ENCODE results near the gene PRSS12.
"Not testable (repeated sequence)": the region's sequence is repeated elsewhere in the genome, so short reads cannot be mapped to it uniquely, and the experiment has no call there.

The PRSS12 gene

DNA sequence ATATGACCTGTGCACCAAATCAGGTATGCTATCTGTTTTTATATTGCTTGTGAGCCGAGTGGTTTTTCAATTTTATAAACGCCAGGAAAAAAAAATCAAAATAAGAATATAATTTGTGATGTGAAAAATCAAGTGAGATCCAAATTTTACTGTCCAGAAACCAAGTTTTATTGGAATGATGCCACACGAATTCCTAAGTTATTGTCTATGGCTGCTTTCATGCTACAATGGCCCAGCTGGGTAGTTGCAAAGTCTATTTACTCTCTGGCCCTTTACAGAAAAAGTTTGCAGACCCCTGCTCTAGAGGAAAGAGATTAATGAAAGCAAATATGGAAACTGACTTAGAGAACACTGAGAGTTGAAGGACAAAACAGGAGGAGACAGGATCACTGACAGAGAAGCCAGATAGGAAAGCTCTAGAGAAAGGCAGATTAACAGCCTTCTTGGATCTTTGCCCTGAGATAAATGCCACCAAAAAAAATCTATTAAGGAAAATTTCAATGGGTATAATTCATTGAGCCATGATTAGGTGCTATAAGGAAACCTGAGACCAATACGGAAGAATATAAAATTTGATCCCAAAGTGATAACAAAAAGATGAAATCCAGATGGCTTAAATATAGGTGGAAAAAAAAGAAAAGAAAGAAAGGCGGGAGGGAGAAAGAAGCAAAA, 29.8 kb downstream of the PRSS12 start:
- no peak for DNase-seq

DNA sequence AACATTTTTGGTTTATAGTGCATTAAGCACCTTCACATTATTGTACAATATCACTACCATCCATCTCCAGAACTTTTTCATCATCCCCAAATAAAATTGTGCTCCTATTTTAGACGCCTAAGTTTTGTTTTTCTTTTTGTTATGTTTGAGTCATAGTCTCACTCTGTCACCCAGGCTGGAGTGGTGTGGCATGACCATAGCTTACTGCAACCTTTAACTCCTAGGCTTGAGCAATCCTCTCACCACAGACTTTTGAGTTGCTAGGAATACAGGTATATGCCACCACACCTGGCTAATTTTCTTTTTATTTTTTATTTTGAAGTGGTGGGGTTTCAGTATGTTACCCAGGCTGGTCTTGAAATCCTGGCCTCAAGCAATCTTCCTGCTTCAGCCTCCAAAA, 33.9 kb downstream of the PRSS12 start:
- no peak for DNase-seq

DNA sequence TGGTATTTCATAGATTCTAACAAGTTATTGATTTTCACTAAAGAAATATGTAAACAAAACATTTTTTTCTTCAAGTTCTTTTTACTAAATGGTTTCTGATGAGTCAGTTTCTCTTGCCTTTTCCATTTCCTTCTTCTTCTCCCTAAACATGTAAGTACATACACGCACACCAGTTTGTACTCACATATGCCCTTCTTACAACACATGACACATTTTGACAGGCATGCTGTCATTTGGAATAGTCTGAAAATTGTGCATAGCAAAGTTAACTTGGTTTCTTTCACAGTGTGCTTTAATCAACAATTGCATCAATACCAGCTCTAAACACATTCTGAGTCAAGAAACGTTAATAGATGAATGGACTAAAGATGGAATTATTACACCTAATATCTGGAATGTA, 35.1 kb downstream of the PRSS12 start:
- DNase-seq = no peak

DNA sequence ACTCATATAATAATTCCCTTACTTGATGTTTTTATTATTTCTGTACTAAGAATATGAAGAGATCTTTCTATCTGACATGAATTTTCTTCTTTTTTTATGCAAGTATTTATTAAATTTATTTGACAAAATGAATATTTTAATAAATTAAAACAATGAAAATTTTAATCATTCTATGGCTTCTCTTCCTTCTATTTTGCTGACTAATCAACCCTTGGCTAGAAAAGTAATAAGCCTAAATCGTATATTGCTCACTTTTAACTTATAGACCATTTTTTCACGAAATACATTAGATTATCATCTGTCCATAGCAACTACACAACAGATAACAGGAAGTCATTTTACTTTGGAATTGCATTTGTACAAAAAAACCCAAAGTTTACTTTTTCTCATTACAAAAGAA, 38.6 kb downstream of the PRSS12 start:
- DNase-seq = no peak

DNA sequence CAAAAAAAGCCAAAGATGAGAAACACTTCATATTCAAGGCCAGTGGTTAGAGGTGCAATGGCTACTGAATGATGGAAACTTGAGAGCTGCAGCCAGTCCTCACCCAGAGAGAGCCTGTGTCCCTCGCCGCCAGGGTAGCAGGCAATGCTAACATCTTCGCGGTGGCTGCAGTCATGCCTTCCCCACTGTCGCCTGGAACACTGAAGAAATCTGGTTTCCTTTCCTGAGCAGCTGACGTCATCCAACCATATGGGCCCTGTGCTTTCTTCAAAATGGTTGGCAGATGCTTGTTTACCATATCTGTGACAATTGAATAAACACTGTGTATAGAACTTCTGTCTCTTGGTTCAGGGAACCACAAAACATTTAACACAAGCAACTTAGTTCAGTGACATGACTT, 39.7 kb downstream of the PRSS12 start:
- peak; percentile 29 for DNase-seq

DNA sequence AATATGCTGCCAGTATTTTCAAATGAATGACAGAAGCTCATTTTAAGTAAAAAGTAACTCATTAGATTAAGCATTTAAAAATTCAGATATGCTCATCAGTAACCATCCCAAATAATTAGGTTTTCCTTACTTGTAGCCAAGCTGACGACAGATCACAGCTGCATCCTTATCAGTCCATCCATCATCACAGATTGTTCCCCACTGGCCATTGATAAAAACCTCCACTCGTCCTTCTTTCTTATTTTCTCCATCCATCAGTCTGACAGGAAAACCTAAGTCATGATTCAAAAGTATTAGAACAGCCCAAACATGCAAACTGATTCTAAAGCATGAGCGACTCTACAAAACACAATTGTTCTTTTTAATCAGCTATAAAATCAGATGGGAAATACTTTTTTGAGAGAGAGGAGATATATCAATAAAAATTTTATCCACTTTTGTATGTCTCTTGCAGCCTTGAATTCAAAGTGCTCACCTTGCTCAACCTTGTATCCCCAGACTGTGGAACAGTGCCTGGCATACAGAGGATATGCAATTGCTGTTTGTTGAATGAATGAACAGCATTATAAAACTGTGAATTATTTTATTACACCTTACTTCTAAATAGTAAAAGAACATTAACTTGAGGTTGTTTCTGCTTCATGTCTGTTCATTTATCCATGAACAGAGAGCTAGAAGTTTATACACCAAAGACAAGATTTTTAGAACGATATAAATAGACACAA, 44.3 kb downstream of the PRSS12 start:
- DNase-seq = no peak

DNA sequence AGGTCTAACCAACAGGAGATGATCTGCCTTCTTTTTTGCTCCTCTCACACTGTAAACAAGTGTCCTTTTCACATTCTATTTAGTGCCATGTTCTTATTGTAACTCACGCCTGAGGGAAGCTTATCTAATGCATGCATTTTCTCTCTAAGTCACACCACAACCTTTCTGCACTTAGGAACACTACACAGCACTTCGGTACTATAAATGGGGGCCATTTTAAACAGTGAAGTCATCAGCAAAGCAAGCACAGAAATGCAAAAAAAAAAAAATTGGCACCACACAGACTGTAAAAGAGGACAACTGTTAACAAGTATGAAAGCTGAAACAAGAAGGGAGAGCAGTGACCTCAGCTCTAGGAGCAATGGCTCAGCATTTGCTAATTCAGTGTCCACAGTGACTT, 45.2 kb downstream of the PRSS12 start:
- DNase-seq = no peak

DNA sequence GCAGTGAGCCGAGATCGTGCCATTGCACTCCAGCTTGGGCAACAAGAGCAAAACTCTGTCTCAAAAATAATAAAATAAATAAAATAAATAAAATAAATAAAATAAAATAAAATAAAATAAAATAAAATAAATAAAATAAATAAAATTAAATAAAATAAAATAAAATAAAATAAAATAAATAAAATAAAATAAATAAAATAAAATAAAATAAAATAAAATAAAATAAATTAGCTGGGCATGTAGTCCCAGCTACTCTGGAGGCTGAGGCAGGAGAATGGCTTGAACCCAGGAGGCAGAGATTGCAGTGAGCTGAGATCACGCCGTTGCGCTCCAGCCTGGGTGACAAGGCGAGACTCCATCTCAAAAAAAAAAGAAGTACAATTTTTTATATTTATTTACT, 53.2 kb downstream of the PRSS12 start:
- not testable (repeated sequence) for DNase-seq

DNA sequence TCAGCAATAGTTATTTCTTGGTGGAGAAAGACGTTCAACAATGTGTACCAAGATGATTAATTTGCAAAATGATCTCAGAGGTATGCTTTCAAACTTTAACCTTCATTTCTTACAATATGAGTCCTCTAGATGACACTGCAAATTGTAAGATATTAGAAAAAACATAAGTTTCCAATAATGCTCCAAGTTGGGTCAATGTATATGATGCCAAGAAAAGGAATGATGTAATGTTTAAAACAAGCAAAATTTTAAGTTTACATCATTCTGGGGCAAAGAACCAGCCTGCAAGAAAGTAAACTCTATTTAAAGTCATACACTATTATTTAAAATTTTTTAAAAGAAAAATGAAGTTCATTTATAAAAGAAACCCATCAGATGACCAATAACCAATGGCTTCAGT, 56.1 kb downstream of the PRSS12 start:
- no peak for DNase-seq

DNA sequence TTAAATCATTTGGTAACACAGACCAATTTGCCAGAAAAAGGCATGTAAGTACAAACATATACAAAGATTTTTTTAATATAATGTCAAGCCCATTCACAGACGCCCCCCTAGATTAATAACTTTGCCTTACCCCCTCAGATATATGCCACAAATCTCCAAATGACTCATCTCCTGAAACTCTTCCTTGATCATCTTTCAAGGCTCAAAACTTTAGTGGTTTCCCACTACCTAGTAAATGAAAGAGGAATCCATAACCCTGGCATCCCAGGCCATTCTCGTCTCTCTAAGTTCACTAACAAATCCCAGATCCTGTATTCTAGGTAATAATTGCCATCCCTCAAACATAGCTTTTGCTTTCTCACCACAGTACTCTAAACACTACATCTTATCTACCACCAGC, 61.9 kb downstream of the PRSS12 start:
- peak; percentile 47 for DNase-seq

DNA sequence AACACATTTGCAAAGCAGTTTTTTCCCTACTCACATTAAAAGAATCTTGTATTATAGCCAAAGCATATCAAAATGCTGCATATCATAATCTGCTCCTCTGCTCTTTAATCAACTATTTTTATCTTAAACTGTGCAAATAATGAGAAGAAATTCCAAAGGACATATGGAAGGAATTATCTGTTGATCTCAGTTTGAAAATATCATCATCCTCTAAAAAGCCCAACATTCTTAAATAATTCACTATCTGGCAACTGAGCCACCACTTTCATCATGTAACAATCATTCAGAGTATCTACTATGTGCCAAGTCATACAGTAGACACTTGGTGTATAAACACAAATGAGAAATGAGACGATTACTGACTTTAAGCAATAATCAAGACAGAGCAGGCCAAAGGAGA, 63.0 kb downstream of the PRSS12 start:
- peak; percentile 96 for DNase-seq

DNA sequence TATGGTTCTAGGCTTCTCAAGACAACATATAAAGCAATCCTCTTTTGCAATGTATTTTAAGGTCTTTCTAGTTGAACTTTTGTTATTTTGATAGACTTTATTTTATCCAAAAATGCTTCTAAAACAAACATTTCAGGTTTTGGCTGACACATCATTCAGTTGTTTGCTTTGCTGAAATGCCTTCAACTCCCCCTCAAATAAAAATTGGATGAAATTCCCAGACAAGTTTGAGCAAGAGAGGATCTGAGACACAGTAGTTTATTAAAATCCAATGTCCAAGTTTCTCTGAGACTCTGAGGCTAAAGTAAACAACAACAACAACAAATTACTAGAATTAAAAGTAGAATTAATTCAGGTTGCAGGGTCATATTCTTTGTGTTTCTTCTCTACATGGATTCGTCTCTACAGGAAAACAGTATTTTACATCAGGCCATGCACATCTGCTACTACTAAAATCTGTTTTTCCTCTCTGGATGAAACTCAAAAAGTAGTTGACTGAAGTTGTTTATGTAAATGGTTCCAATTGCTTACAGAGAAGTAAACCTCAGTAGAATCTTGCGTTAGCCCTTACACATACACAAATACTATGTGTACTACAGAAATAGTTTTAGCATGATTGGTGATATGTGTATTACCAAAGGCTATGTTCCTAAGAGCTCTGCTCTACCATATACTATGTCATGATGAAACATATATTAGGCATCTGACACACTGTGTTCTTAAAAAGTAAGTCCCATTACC, 64.9 kb downstream of the PRSS12 start:
- DNase-seq = peak; percentile 72

DNA sequence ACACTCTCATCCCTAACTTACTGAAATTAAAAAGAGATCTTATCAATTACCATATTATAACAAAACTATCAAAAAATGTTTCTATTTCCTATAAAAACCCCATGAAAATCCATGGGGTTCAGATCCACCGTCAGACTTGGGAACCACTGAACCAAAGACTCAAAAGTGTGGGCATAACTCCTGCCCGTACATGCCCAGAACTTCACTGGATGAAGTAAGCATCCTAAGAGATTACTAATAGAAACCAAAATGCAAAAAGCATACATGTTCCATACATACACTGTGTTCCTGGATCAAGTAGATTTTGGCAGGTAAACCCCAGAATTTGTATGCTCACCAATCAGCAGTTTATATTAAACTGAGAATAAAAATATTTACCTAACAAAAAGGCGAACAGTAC, 66.1 kb downstream of the PRSS12 start:
- no peak for DNase-seq

DNA sequence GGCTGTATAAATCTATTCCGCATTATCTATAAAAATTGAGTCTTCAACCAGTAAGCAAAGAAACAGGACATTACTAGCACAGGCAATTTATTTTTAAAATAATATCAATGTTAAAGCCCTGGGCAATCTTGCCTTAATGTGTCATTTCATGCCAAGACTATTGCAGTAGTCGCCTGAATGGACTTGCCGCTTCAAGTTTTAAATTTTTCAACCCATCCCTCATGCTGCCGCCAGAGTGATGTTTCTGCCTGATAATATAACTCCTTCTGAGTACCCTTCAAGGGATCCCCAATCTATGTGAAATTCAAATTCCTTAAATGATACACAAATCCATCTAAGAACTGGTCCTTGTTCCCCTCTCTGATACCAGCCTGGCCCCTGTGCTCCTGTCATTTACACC, 66.9 kb downstream of the PRSS12 start:
- no peak for DNase-seq

DNA sequence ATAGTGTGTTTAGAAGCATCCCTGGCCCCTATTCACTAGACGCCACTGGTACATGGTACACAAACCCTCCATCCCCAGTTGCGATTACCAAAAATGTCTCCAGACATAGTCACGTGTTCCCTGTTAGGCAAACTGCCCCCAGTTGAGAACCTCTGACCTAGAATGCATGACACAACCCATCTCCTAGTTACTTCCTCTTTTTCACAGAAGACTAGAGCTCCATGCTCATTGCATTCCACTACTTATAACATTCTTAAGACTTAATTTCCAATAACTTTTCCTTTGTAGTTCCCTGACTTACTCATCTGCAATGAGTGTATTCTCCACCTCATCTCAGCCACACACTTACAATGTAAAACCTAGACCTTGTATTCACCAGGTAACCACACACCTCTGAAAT, 68.6 kb downstream of the PRSS12 start:
- DNase-seq = no peak

DNA sequence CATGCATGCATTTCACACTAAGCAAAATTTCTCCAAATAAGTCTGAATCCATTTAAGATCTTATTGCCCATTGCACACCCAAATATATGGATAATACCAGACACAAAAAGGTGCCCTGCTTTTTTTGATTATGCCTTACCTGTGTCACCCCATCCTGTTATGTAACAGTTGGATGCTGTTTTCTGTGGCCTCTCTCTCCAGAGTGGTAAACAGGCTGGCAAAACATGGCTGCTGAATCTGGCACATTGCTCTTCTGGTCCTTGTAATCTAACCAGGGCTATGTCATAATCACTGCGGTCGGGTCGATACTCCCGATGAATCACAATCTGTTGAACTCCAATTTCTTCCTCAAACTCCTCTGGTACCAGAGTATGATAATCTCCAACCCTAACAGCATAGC, 70.1 kb downstream of the PRSS12 start:
- no peak for DNase-seq

DNA sequence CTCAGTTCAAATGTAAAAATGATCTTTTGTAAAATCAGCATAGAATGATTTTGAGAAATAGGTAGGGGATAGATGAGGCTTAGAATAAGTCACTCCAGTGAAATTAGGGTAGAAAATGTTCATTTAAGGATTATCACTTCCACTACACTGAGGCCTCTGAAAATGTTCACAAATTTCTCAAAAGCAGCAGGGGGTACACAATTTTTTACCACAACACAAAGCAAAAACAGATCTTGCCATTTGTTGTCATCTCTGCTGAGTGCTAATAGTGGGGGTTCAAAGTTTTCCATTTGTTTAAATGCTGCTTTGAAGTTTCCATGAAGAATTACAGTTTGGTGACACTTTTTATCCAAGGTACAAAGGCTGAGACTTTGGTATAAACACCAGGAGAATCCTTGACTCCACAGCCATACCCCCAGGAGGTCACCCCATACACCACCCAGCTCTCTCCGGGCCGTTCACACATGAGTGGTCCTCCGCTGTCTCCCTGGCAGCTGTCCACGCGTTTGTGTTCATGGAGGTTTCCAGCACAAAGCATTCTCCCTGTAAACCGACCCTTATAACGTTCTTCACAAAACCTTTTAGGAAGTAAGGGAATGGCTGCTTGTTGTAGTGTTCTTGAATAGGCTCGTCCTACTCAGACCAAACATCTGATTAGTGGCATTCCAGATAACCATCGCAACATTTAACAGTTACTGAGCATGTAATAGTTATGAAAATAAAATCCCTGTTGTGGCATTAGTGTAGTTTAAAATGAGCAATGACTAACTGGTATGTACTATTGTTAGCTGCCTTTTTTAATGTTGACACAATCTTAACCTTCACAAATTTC, 71.0 kb downstream of the PRSS12 start:
- peak; percentile 48 for DNase-seq

DNA sequence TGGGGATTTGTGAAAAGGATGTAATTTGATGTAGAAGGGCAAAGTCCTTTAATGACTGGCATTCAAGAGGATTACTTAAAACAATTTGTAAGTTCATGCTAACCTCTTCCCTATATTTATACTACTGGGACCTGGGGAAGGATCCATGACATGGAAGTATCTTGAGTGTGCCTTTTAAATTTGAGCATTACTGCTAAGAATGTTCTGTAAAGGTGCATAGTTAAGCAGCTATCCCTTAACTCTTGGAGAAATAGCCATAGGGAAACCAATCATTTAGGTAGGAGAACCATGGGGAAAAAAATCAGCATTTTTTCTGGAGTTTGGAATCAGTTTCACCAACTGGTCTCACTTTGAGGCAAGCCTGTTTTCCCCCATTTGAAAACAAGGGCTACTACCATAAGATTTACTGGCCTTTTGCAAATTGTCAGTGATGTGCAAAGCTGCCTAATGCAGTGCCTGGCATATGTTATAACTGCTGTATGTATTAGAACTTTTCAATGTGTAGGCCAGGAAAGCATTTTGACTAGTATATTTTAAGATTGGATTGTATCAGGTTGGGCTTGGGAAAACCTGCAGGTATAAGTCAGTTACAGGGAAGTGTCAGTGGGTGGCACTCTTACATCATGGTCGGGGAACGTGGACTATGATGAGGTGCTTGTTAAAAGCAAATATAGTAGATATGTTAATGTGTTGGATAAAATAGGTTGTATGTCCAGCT, 72.1 kb downstream of the PRSS12 start:
- DNase-seq = peak; percentile 76

DNA sequence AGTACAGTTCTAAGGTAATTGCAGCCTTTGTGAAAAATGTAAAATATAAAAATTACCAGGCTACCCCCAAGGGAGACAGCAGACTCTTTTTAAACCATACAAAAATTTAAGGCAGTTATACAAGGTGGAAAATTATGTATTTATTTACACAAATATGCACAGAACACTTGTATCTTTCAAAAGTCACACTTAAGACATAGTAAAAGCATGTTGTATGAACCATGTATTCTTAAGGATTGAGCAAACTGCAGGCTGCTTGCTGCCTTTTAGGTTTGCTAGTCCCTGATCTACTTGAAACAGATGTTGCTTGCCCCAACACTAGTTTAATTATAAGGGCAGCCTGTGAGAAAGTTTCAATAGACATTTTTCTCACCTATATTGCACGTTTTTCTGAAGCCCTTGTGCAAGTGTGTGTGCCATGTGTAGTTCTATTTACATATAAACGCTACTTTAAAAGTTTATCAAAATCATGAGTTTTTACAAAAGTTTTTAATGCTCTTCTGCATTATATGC, 72.8 kb downstream of the PRSS12 start:
- no peak for DNase-seq

DNA sequence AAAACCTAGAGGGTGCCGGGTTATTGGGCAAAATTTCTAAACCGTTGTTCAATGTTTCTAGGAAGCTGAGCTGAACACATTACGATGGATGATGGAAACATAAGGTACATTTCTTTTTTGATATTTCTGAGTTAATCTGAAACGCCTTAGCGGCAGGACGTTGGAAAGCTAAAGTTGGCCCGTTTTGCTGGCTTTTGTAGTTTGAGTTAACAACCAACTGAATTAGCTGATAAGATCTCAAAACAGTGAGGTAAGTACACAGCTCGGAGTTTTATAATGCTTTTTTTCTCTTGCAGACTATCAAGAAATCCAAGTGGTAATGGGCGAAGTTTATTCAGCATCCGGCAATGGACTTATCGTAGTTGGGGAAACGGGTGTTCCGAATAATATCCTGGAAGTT, 73.5 kb downstream of the PRSS12 start:
- DNase-seq = no peak

DNA sequence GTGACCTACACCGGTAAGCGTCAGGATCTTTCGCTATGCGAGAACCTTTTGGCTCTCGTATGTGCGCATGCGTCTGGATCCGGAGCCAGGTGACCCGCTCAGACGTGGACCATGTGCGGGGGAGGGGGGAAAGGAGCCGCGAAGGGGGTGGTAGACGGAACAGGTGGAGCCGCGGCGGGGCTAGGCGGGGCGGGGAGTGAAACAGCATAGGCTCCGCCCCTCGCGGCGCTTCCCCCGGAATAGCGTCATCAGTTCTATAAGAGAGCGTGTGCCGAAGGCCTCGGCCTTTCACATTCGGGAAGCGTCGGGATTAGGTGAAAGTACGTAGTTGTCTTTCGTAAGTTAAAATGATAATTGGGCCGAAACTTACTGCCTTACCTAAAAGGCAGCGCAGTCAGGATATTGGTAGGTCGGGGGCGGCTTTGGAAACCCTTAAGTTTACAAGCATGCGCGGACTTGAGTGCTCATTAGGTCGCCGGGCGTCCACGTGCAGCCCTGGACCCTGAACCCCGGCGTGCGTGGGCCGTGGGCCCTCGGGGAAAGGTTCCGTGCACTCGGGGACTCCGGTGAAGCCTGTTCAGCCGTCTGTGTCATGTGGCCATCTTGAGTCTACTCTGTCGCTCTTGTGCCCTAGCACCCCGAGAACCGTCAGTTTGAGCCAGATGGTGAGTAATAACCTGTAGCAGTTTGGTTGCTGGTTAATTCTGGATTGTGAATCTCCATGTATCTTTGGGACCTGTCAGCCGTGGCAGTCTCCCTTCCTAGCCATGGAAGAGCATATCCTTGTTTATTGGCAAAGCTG, 74.1 kb downstream of the PRSS12 start:
- DNase-seq = peak; percentile 92

Measured in fibroblast of skin of abdomen (primary cell).